ENCODE measurements around the gene MAGOHB.
A peak's percentile ranks its signal among the peaks of the same experiment; 100 is the strongest.
"Not testable (repeated sequence)": the region's sequence is repeated elsewhere in the genome, so short reads cannot be mapped to it uniquely, and the experiment has no call there.

The MAGOHB gene

DNA sequence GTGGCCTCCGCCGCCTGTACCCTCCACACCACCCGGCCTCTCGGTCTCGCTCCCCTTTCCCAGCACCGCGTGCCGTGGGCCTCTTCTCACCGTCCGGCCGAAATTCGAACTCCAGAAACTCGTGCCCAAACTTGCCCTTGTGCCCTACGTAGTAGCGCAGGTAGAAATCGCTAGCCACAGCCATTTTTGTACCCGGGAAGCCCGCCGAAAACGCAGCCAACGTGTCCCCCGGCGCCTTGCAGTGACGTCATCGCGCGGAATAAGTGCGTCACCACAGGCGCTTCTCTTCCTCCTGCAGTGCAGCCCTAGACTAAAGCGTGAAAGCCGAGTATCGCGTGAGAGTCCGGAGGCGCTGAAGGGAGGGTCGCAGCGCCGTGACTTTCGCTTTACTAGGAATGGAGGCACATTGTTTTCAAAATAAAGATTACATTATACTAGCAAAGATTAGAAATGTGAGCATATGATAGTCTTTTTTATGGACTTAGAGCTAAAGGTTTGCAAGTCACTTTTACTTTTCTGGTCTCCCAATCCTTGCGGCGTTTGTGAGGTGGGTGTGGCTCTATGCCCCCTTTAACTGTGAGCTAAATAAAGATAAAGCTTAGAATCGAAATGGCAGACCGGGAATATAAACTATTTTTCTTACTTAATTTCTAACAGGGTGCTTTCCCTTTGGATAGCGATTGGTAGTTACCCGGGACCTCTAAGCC, at the start of gene MAGOHB:
Gene MAGOHB, minus strand, starts transcription at position 261 of the 707 bp plus-strand sequence. Its CDS starts 77 bp downstream, at position 184.
- Mint-ChIP-seq H3K4me1 (peaks cover 25% of the 10 kb centered on the region), H3K27ac (peak within 1 kb of the TSS; percentile 100), H3K4me3 (peak within 1 kb of the TSS; percentile 99), H3K9me3 (no peaks in the 10 kb centered on the region), H3K36me3 (peaks cover 53% of the 10 kb centered on the region)
- DNase-seq (ENCODE audit: low spot score in 2 of 2): peak; percentile 100
- ATAC-seq: peak; percentile 99

DNA sequence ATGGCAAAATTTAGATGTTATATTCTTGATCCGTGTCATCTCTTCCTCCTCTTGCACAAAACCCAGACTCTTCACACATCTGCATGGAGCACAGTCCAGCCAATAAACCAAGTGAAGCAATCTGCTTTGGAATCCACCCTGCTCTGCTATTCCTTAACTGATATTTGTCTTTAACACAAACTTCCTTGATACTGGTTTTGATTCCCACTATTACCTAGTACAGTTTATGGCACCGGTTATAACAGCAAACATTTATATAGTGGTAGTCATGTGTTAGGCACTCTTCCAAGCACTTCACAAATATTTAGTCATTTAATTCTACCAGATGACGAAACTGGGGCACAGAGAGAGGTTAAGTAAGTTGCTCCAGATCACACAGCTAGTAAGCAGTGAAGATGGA, 47.9 kb upstream of the MAGOHB start:
- no peaks in the 10 kb centered on the region for H3K36me3 Mint-ChIP-seq
- ATAC-seq: no peak

DNA sequence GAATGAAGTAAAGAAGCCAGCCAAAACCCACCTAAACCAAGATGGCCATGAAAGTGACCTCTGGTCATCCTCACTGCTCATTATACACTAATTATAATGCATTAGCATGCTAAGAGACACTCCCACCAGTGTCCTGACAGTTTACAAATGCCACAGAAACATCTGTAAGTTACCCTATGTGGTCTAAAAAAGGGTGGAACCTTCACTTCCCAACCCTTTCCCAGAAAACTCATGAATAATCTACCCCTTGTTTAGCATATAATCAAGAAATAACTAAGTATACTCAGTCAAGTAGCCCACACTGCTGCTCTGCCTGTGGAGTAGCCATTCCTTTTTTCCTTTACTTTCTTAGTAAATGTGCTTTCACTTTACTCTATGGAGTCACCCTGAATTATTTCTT, 40.6 kb upstream of the MAGOHB start:
- ATAC-seq (no peak), DNase-seq (ENCODE audit: low spot score in 2 of 2) (no peak)
- H3K4me1 Mint-ChIP-seq: no peaks in the 10 kb centered on the region
- H3K27ac Mint-ChIP-seq: no peak overlapping the region
- no peak overlapping the region for H3K4me3 Mint-ChIP-seq
- no peaks in the 10 kb centered on the region for H3K9me3 Mint-ChIP-seq
- no peaks in the 10 kb centered on the region for H3K36me3 Mint-ChIP-seq

More for the DNA sequence above, 47.9 kb upstream of the MAGOHB start:
- Mint-ChIP-seq H3K27ac (no peak overlapping the region), H3K4me1 (no peaks in the 10 kb centered on the region), H3K4me3 (no peak overlapping the region), H3K9me3 (no peaks in the 10 kb centered on the region)
- DNase-seq (ENCODE audit: low spot score in 2 of 2): no peak

DNA sequence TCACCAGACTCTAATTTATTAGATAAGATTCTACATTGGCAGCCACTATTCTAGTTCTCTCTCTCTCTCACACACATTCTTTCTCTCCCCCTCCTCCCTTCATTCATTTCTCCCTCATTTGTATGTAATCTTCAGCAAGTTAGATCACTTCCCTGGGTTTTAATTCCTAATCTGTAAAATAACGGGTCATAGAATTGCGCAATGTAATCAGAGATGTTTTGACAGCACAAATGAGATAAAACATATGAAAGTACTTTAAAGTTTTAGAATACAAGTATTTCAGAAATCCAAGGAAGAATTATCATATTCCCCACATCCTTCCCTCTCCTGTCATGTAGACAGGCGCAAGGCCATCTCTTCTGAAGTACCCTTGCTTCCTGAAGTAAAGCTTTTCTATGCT, 38.8 kb upstream of the MAGOHB start:
- no peak for DNase-seq (ENCODE audit: low spot score in 2 of 2)
- no peak overlapping the region for H3K4me3 Mint-ChIP-seq
- H3K4me1 Mint-ChIP-seq: no peaks in the 10 kb centered on the region
- no peak overlapping the region for H3K27ac Mint-ChIP-seq
- H3K36me3 Mint-ChIP-seq: no peaks in the 10 kb centered on the region
- no peak for ATAC-seq
- H3K9me3 Mint-ChIP-seq: no peaks in the 10 kb centered on the region

DNA sequence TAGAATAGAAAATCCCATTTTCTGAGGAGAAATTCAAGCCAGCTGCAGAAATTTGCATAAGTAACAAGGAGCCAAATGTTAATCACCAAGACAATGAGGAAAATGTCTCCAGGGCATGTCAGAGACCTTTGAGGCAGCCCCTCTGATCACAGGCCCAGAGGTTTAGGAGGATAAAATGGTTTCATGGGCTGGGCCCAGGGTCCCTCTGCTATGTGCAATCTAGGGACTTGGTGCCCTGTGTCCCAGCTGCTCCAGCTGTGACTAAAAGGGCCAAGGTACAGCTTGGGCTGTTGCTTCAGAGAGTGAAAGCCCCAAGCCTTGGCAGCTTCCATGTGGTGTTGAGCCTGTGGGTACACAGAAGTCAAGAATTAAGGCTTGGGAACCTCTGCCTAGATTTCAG, 33.2 kb upstream of the MAGOHB start:
- not testable (repeated sequence) for H3K4me3 Mint-ChIP-seq; H3K27ac Mint-ChIP-seq; ATAC-seq; H3K36me3 Mint-ChIP-seq; DNase-seq (ENCODE audit: low spot score in 2 of 2); H3K4me1 Mint-ChIP-seq
- peaks cover 17% of the 10 kb centered on the region for H3K9me3 Mint-ChIP-seq

DNA sequence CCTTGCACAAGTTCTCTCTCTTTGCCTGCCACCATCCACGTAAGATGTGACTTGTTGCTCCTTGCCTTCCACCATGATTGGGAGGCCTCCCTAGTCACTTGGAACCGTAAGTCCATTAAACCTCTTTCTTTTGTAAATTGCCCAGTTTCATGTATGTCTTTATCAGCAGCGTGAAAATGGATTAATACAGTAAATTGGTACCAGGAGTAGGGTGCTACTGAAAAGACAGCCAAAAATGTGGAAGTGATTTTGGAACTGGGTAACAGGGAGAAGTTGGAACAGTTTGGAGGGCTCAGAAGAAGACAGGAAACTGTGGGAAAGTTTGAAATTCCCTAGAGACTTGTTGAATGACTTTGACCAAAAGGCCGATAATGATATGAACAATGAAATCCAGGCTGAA, 32.5 kb upstream of the MAGOHB start:
- peaks cover 17% of the 10 kb centered on the region for H3K9me3 Mint-ChIP-seq
- H3K4me3 Mint-ChIP-seq: no peak overlapping the region
- no peak for ATAC-seq
- H3K27ac Mint-ChIP-seq: no peak overlapping the region
- no peak for DNase-seq (ENCODE audit: low spot score in 2 of 2)
- no peaks in the 10 kb centered on the region for H3K36me3 Mint-ChIP-seq
- no peaks in the 10 kb centered on the region for H3K4me1 Mint-ChIP-seq

DNA sequence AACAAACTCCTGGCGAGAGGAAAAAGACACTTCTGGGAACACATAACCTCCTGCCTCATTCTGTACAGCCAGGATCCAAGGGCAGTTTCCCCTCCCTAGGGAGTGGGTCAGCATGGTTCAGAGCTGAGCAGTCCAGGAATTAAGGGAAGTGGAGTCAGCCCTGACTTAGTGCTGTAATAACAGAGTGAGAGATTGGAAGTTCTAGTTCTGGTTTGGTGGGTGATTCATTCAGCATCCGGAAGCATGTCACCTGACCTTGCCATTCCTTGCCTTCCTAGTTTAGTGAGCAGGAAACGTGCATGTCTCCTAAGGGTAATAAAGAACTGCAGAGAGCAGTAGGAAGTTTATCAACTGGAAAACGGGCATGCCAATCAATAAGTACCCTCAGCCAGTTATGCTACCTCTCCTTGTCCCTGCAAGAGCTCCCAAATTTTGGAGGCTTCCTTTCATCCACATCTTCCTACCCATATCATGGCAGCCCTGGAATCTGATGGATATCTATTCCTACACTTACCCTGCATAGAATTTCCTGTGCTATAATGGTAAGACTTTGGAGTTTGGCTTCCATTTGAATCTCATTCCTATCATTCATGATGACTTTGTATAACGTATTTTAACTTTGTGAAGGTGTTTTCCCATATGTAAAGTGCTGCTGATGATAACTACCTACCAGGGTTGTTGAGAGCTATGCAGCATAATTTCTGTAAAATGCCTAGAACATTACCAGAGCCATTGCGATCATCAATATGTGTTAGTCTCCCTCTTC, 28.5 kb upstream of the MAGOHB start:
- Mint-ChIP-seq H3K4me3 (no peak overlapping the region), H3K36me3 (no peaks in the 10 kb centered on the region)
- DNase-seq (ENCODE audit: low spot score in 2 of 2): no peak

DNA sequence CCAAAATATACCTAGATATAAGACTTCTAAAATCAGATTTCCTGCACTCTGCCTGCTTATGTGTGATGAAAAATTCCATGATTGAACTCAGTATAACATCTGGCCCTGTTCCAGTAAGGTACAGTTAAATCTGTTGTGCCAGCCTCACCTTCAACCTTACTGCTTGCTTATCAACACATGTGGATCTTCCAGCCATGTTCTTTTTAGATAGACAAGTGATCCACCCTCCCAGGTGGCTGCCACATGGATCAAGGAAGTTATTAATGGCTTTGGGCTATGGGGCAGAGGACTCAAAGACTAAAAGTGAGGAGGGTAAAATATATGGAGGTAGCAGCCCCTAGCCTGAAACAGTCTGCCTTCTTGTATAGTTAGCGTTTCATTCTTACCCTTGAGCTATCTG, 25.3 kb upstream of the MAGOHB start:
- no peak overlapping the region for H3K4me3 Mint-ChIP-seq
- ATAC-seq: no peak
- H3K9me3 Mint-ChIP-seq: no peaks in the 10 kb centered on the region
- no peaks in the 10 kb centered on the region for H3K36me3 Mint-ChIP-seq
- no peak for DNase-seq (ENCODE audit: low spot score in 2 of 2)
- H3K4me1 Mint-ChIP-seq: no peaks in the 10 kb centered on the region
- peak overlapping the region; percentile 41 for H3K27ac Mint-ChIP-seq

More for the DNA sequence above, 28.5 kb upstream of the MAGOHB start:
- H3K4me1 Mint-ChIP-seq: no peaks in the 10 kb centered on the region
- no peak for ATAC-seq
- no peak overlapping the region for H3K27ac Mint-ChIP-seq
- H3K9me3 Mint-ChIP-seq: peaks cover 17% of the 10 kb centered on the region

DNA sequence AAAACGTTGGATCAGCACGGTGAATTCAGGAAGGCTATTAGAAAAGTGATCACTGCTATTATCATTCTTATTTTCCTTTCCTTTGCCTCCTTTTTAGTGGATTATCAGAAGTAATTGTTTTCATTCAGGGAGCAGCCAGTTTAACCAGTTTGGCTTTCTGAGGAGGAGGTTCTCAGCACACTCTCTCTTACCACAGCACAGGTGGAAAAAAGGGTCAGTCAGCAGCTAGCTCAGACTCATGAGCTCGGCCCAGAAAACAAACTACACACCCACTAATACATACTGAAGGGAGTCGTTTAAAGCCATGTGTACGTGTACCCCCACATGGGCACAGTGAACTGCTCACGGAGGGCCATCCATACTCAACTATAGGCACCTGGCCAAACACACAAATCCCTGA, 23.2 kb upstream of the MAGOHB start:
- no peak overlapping the region for H3K4me3 Mint-ChIP-seq
- DNase-seq (ENCODE audit: low spot score in 2 of 2) (no peak), ATAC-seq (no peak)
- H3K27ac Mint-ChIP-seq: no peak overlapping the region
- H3K4me1 Mint-ChIP-seq: no peaks in the 10 kb centered on the region
- no peaks in the 10 kb centered on the region for H3K36me3 Mint-ChIP-seq
- H3K9me3 Mint-ChIP-seq: no peaks in the 10 kb centered on the region

DNA sequence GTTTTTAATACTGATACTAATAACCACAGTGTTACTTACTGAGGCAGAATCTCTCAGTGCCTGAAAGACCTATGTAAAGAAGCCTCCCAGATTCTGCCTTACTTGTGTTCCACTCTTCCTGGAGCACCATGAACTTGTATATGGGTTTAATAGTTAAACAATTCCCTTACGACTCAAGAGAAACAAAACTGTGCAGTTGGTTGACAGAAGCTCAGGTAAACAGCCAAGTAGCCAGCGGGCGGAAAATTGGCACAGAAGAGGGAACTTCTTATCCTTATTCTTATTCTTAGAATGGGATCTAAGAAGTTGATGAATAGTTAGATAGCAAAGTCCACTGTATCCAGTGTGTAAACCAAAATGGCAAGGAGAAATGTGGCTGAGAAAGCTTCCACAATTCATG, 22.7 kb upstream of the MAGOHB start:
- Mint-ChIP-seq H3K36me3 (no peaks in the 10 kb centered on the region), H3K4me1 (no peaks in the 10 kb centered on the region), H3K27ac (no peak overlapping the region), H3K4me3 (no peak overlapping the region), H3K9me3 (no peaks in the 10 kb centered on the region)
- no peak for DNase-seq (ENCODE audit: low spot score in 2 of 2)
- ATAC-seq: no peak

DNA sequence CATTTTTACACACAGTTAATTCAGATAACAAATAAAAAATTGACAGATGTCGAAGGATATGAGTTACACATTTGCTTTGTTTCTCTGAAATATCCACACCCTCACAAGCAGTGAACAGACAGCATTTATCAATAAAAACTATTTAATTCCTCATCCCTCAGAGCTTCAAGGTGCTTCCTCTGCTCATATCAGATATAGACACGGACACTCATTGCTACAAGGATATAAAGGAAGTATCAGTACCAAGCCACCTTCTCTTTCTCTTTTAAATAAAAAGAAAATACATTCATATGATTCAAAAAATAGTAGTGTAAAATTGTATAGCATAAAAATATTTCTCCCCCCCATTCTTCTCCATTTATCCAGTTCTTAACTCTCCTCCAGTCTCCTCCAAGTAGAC, 21.9 kb upstream of the MAGOHB start:
- Mint-ChIP-seq H3K9me3 (no peaks in the 10 kb centered on the region), H3K4me3 (no peak overlapping the region), H3K27ac (no peak overlapping the region), H3K4me1 (no peaks in the 10 kb centered on the region), H3K36me3 (no peaks in the 10 kb centered on the region)
- DNase-seq (ENCODE audit: low spot score in 2 of 2): no peak
- ATAC-seq: no peak

DNA sequence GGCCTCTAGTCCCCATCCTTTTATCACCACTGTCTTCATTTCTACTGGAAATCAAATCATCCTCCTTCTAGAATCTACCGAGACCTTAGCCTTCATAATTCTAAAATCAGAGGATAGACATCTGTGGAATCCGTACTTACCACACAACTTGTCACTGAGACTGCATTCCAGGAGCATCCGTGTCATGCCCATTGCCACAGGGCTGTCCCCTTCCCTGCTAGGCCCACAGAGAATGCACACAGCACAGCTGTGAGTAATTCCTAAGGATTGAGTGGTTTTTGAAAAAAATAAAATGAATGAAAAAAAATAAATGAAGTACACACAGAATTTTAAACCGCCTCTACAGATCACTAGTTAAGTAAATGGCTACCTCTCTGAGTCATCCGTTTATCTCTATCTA, 21.0 kb upstream of the MAGOHB start:
- H3K36me3 Mint-ChIP-seq: no peaks in the 10 kb centered on the region
- H3K4me3 Mint-ChIP-seq: no peak overlapping the region
- H3K4me1 Mint-ChIP-seq: no peaks in the 10 kb centered on the region
- DNase-seq (ENCODE audit: low spot score in 2 of 2): no peak
- no peak for ATAC-seq
- no peak overlapping the region for H3K27ac Mint-ChIP-seq
- no peaks in the 10 kb centered on the region for H3K9me3 Mint-ChIP-seq

DNA sequence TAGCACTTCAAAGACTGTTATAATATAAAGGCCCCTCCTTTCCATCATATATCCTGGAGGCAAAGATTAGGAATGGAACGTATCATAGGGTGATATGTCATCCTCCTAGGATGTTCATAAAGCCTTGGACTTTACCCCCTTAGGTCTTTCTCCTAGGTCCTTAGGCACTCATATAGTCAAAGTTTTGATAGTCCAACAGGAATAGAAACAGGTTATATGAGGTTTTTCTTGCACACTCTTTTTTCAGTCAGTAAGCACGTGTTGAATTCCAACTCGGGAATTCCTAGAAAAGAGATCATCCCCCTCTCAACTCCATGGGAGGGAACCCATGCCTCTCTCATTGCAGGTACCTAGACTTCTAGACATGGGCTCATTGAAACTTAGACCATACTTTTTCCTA, 20.1 kb upstream of the MAGOHB start:
- Mint-ChIP-seq H3K9me3 (no peaks in the 10 kb centered on the region), H3K36me3 (no peaks in the 10 kb centered on the region), H3K27ac (no peak overlapping the region), H3K4me1 (no peaks in the 10 kb centered on the region), H3K4me3 (no peak overlapping the region)
- ATAC-seq (no peak), DNase-seq (ENCODE audit: low spot score in 2 of 2) (no peak)

DNA sequence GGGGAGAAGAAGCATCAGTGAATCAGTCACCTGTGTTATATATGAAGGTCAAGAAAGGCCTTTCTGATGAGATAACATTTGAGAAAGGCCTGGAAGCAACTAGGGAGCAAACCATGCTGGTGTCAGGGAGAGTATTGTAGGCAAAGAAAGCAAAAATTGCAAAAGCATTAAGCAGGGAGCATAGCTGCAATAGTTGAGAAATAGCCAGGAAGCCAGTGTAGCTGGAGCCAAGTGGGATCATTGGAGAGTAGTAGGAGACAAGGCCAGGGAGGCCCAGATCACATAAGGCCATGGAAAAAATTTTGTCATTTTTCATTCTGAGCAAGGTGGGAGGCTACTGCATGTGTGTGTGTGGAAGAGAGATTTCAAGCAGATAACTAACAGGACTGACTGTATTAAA, 18.8 kb upstream of the MAGOHB start:
- H3K4me1 Mint-ChIP-seq: no peaks in the 10 kb centered on the region
- no peak overlapping the region for H3K27ac Mint-ChIP-seq
- no peak for ATAC-seq
- DNase-seq (ENCODE audit: low spot score in 2 of 2): no peak
- H3K4me3 Mint-ChIP-seq: no peak overlapping the region
- H3K9me3 Mint-ChIP-seq: no peaks in the 10 kb centered on the region
- peaks cover 2% of the 10 kb centered on the region for H3K36me3 Mint-ChIP-seq

DNA sequence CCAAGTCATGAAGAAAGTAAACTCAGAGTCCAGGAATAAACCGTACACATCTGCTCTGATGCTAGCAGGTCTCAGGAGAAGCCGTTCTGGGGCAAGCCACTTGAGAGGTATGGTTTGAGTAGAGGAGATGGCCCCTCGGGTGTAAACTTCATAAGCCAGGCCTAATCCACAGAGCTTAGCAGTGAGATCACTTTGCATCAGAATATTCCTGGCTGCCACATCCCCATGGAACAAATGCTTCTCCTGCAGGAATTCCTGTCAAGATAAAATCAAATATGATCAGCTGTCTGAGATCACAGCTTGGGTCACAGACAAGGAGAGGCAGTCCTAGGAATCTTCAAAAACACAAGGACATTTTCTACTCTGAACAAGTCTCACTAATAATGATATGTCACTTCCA, 11.2 kb upstream of the MAGOHB start:
- Mint-ChIP-seq H3K27ac (no peak overlapping the region), H3K36me3 (peaks cover 9% of the 10 kb centered on the region), H3K4me3 (no peak overlapping the region), H3K9me3 (no peaks in the 10 kb centered on the region), H3K4me1 (no peaks in the 10 kb centered on the region)
- DNase-seq (ENCODE audit: low spot score in 2 of 2) (no peak), ATAC-seq (no peak)

DNA sequence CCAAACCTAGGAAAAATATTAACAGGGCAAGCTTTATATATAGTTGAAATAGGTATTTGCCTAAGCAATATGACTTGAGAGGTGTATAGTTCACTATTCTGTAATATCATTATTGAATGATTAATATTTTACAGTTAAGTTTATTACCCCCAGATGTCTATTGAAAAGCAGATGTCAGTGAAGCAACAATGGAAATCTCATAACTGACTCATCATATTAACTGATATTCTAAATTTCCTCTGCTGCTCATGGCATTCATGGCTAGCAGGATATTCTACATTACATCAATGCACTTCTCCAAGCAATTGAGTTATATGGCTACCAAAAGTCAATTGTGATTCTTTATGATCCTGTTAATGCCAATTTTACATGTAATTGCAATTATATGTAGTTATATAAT, 9.7 kb upstream of the MAGOHB start:
- H3K4me1 Mint-ChIP-seq: no peaks in the 10 kb centered on the region
- no peak overlapping the region for H3K4me3 Mint-ChIP-seq
- no peak overlapping the region for H3K27ac Mint-ChIP-seq
- ATAC-seq (no peak), DNase-seq (ENCODE audit: low spot score in 2 of 2) (no peak)
- H3K9me3 Mint-ChIP-seq: no peaks in the 10 kb centered on the region
- H3K36me3 Mint-ChIP-seq: peaks cover 9% of the 10 kb centered on the region

All from stimulated activated effector memory CD8-positive, alpha-beta T cell treated with anti-CD3 and anti-CD28 coated beads, Interleukin-12 subunit alpha, Interleukin-12 subunit beta, amount 100 ng/mL, for 72 hours (primary cell).